ENCODE results near the gene ZBED5. TPM values are rescaled to one million over a fixed set of nuclear protein-coding genes. Genes with fewer than 3 reads are reported as not detected.

The ZBED5 gene
- total RNA-seq, 1 donor from 2014 or later: 7.8 TPM

DNA sequence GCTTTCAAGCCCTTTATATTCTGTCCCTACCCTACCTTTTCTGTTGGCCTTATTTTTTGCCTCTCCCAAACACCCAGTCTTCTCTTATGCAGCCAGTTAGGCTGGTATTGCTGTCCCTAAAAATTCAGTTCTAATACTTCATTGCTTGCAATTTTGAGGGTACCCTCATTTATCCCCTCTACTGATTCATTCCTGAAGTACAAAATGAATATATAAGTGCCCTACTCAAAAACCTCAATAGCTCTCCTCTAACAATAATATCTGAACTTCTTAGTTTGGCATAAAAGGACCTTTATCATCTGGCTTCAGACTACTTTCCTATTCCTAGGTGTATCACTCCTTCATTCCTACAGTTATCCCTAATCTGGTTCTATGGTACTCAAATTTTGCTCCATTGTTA, 43.9 kb downstream of the ZBED5 start:
- Histone ChIP-seq H3K27me3 (no peaks in the 10 kb centered on the region), H3K36me3 (no peaks in the 10 kb centered on the region), H3K9me3 (no peaks in the 10 kb centered on the region), H3K27ac (no peak overlapping the region), H3K4me3 (no peak overlapping the region), H3K4me1 (peaks cover 0 to 5% of the 10 kb centered on the region in 2 donors)
- intact Hi-C loops (cut with DNase I): no loop called here
- DNase-seq (ENCODE audit: low spot score in 2 of 2): no peak
- TF ChIP-seq, protein P1, sequence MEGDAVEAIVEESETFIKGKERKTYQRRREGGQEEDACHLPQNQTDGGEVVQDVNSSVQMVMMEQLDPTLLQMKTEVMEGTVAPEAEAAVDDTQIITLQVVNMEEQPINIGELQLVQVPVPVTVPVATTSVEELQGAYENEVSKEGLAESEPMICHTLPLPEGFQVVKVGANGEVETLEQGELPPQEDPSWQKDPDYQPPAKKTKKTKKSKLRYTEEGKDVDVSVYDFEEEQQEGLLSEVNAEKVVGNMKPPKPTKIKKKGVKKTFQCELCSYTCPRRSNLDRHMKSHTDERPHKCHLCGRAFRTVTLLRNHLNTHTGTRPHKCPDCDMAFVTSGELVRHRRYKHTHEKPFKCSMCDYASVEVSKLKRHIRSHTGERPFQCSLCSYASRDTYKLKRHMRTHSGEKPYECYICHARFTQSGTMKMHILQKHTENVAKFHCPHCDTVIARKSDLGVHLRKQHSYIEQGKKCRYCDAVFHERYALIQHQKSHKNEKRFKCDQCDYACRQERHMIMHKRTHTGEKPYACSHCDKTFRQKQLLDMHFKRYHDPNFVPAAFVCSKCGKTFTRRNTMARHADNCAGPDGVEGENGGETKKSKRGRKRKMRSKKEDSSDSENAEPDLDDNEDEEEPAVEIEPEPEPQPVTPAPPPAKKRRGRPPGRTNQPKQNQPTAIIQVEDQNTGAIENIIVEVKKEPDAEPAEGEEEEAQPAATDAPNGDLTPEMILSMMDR (IDR thresholded peaks at IDR 0.05): no peak

DNA sequence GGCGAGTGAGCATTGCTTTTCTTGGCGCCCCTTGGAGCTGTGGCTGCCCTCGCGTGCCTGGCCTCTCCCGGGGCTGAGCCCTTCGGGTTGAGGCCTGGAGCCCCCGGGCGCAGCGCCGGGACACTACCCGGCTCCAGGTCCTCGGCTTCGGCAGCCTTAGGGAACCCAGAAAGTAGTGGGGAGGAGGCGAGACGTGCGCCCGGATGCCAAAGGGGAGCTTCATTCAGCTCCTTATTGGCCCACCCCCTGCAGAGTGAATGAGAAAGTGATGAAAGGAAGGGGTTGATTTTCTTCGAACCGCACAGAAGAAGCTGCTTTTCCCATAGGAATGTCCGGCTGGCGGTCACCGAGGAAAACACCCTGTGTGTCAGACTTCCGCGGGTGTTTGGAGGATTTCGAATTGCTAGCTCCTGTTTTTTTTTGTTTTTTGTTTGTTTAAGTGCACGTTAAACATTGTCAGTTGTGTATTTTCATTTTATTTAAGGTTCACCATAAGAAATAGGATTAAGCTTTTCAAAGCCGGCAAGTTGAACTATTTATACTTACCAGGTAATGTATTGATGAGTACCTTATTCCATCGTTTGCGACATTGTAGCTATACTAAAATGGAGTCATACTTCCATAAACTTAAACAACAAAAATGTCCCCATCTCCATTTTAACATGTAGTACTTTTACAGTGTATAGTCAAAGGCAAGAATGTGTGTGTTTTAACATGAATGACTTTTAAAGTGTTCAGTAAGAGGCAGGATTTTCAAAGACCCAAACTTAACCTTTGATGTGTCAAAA, 48.3 kb downstream of the ZBED5 start:
- Histone ChIP-seq H3K36me3 (peaks cover 22 to 23% of the 10 kb centered on the region in 2 donors), H3K4me1 (peaks cover 0 to 31% of the 10 kb centered on the region in 2 donors), H3K27me3 (no peaks in the 10 kb centered on the region), H3K27ac (peak overlapping the region; percentile 86 to 99), H3K9me3 (no peaks in the 10 kb centered on the region), H3K4me3 (peak overlapping the region; percentile 83)
- TF ChIP-seq, protein P1 (IDR thresholded peaks at IDR 0.05): no peak
- DNase-seq (ENCODE audit: low spot score in 2 of 2): no peak
- intact Hi-C loops (cut with DNase I): loop anchor here (1.0 to 10.0 kb wide), 5 partner anchors 49 to 1235 kb away; partner anchors contain the start of genes GALNT18, WEE1 and ZBED5

DNA sequence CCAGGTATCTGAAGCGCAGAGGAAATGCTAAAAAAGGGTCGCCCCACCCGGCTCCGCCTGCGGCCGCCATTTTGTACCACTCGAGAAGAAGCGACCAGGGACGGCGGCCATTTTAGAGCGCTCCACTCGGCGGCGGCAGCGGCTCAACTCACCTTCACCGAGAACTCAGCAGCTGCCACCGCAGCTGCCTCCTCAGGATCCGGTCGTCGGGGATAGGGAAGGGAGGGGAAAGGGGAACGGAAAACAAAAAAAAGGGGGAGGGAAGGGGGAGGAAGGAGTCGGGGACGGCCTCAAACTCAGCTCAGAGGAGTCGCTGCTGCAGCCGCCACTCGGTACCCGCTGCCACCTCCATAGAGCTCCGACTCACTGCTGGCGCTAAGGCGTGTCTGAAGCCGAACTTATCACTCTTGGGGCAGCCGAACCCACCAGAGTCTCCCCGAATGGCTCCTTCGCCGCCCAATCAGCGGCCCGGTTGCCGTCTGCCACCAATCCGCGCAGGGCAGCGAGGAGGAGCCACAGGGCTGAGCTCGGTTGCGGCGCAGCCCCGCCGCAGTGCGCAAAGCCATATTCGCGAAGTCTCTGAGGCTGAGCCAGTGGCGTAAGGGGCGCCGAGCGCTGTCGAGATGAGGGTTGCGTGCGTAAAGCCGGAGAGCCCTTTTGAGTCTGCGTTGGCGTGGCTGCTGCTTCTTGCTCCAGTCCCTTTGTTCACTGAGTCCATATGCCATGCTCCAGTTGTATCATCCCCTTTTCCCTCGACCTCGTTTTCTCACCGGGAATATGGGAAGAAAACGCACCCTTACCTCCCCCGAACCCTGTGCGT, 49.1 kb downstream of the ZBED5 start, which contains the start of gene EIF4G2:
Gene EIF4G2, minus strand, starts transcription at position 374 of the 820 bp plus-strand sequence.
- intact Hi-C loops (cut with DNase I): loop anchor here (1.0 to 10.0 kb wide), 6 partner anchors 50 to 1234 kb away; partner anchors contain the start of genes GALNT18, WEE1 and ZBED5
- H3K27ac ChIP-seq: peak within 1 kb of the TSS; percentile 97 to 99
- H3K9me3 ChIP-seq: no peaks in the 10 kb centered on the region
- peaks cover 30 to 31% of the 10 kb centered on the region in 2 donors for H3K36me3 ChIP-seq
- H3K4me3 ChIP-seq: peak within 1 kb of the TSS; percentile 83 to 99
- no peaks in the 10 kb centered on the region for H3K27me3 ChIP-seq
- peaks cover 0 to 39% of the 10 kb centered on the region in 2 donors for H3K4me1 ChIP-seq
- TF ChIP-seq, protein P1 (IDR thresholded peaks at IDR 0.05): peak in 1 of 3 experiments; percentile 15
- peak; percentile 97 to 99 for DNase-seq (ENCODE audit: low spot score in 2 of 2)

DNA sequence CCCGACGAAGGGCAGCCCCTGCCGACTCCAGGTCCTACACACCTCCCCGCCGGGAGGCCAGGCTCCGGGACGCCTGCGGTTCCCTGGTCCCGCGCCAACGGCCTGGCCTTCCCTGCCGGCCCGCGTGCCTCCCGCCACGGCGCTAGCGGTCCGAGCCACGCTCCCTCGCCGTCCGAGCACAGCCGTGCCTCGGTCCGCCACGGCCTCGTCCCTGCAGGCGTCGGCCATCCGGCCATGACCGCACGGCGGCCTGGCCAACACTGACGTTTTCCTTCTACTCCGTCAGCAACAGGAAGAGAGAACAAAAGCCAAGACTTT, 49.7 kb downstream of the ZBED5 start:
- Histone ChIP-seq H3K4me3 (peak overlapping the region; percentile 83 to 99), H3K4me1 (peaks cover 0 to 41% of the 10 kb centered on the region in 2 donors), H3K27ac (peak overlapping the region; percentile 97 to 99), H3K36me3 (peaks cover 36 to 37% of the 10 kb centered on the region in 2 donors), H3K27me3 (no peaks in the 10 kb centered on the region), H3K9me3 (no peaks in the 10 kb centered on the region)
- no peak for DNase-seq (ENCODE audit: low spot score in 2 of 2)
- TF ChIP-seq, protein P1 (IDR thresholded peaks at IDR 0.05): no peak
- intact Hi-C loops (cut with DNase I): loop anchor here (1.0 to 10.0 kb wide), 5 partner anchors 97 to 1233 kb away; partner anchors contain the start of genes GALNT18 and WEE1

DNA sequence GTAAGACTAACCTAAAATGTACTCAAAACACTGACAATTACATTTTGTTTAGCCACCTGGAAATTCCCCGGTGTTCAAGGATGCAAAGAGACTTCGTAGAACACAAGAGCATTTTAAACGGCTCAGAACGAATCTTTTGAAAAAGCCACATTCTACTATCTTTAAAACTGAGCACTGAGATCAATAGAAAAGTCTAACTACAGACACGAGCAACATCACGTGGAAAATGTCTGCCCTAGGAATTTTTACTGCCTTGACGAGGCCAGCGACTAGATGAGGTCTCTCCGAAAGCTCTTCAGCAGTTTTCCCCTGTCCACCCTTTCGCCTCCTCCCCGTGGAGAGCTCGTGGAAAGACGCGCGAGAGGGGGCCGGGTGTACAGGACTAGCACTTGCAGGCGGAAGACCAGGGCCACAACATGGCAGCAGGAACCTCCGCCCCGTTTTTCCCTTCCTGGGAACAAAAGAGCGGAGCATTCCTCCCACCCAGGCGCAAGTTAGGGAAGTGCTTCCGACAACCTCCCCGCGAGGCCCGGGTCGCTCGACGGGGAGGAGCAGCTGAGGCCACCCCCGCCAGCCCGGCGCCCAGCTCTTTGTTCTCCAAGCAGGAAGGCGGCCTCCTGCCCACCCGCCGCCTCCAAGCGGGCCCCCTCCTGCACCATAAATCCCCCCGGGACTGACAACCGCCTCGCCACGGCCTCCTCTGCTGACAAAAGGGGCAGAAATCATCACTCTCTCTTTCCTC, 50.2 kb downstream of the ZBED5 start:
- H3K4me1 ChIP-seq: peaks cover 0 to 45% of the 10 kb centered on the region in 2 donors
- H3K27ac ChIP-seq: peak overlapping the region; percentile 97 to 99
- peak in 1 of 2 donors; percentile 74 for DNase-seq (ENCODE audit: low spot score in 2 of 2)
- no peaks in the 10 kb centered on the region for H3K27me3 ChIP-seq
- peaks cover 41 to 42% of the 10 kb centered on the region in 2 donors for H3K36me3 ChIP-seq
- intact Hi-C loops (cut with DNase I): loop anchor here (1.0 to 10.0 kb wide), 5 partner anchors 97 to 1233 kb away; partner anchors contain the start of genes GALNT18 and WEE1
- TF ChIP-seq, protein P1 (IDR thresholded peaks at IDR 0.05): no peak
- H3K4me3 ChIP-seq: peak overlapping the region; percentile 83 to 99
- H3K9me3 ChIP-seq: no peaks in the 10 kb centered on the region

All from ascending aorta (tissue), 2 donors.